Ascending aorta (tissue), 2 donors: ENCODE results near the gene KLRG1. TPM values are rescaled to one million over a fixed set of nuclear protein-coding genes. Genes with fewer than 3 reads are reported as not detected.

Experiments
- DNase-seq, 2 donors: peaks; one replicate each; pipeline ENCODE4 v3.0.0-alpha.2; 2019; ENCODE audit warnings: low spot score in 2 of 2
- H3K27ac ChIP-seq, 2 donors: fragments of 200-600 bp; sonication (generic); one replicate each; pipeline ENCODE4 v1.5.1; 2016 to 2017; ENCODE audit warnings: mild to moderate bottlenecking in 1 of 2
- H3K27me3 ChIP-seq: fragments of 200-600 bp; sonication (generic); one replicate; pipeline ENCODE4 v1.5.1; 2017
- H3K36me3 ChIP-seq, 2 donors: fragments of 200-600 bp; sonication (generic); one replicate each; pipeline ENCODE4 v1.5.1; 2016
- H3K4me1 ChIP-seq, 2 donors: fragments of 200-600 bp; sonication (generic); one replicate each; pipeline ENCODE4 v1.5.1; 2016 to 2017; ENCODE audit warnings: mild to moderate bottlenecking in 1 of 2
- H3K4me3 ChIP-seq, 2 donors: fragments of 200-600 bp; sonication (generic); one replicate each; pipeline ENCODE4 v1.5.1; 2016 to 2017; ENCODE audit warnings: mild to moderate bottlenecking in 1 of 2
- H3K9me3 ChIP-seq, 2 donors: fragments of 200-600 bp; sonication (generic); one replicate each; pipeline ENCODE4 v1.5.1; 2016
- intact Hi-C: fragments of 100-400 bp; cut with DNase I; formaldehyde crosslinking; loops from one replicate; pipeline ENCODE4 v1.15.1; 2023
- total RNA-seq: library from RNA; depleted of rRNA; stranded (reverse); fragments of >200 nt; gene quantifications from one replicate; pipeline ENCODE4 v1.1.0, GENCODE V29; 2016
- TF ChIP-seq, protein P1 (sequence below), 3 experiments: fragments of 200-600 bp in 2 of 3; fragments of 450-650 bp in 1 of 3; sonication (generic) in 2 of 3; IDR thresholded peaks; one replicate each; pipeline ENCODE4 v1.5.1; 2016 to 2019; ENCODE audit warnings: antibody characterized with exemption in 3 of 3, mild to moderate bottlenecking in 1 of 3, moderate library complexity in 1 of 3

KLRG1 gene
- total RNA-seq, 1 donor from 2014 or later: 0.53 TPM

DNA sequence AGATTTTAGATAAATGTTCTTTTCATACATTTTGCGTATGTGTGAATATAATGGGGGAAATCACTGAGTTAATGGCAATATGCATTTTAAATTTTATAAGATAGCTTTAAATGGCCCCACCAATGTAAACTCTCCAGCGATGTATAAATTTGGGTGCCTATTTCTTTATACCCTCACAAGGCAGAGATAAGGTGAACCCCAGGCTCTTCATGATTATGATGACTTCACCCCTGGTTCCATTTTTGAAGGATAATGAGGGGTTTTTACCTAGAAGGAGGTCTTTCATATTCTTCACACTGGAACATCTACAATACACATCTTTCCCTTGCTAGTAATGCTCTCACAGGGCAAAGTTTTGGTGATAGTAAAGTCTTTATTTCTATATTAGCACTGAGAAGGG lies 35.2 kb downstream of the KLRG1 start:
- Histone ChIP-seq H3K4me1 (no peaks in the 10 kb centered on the region), H3K9me3 (no peaks in the 10 kb centered on the region), H3K36me3 (no peaks in the 10 kb centered on the region)

DNA sequence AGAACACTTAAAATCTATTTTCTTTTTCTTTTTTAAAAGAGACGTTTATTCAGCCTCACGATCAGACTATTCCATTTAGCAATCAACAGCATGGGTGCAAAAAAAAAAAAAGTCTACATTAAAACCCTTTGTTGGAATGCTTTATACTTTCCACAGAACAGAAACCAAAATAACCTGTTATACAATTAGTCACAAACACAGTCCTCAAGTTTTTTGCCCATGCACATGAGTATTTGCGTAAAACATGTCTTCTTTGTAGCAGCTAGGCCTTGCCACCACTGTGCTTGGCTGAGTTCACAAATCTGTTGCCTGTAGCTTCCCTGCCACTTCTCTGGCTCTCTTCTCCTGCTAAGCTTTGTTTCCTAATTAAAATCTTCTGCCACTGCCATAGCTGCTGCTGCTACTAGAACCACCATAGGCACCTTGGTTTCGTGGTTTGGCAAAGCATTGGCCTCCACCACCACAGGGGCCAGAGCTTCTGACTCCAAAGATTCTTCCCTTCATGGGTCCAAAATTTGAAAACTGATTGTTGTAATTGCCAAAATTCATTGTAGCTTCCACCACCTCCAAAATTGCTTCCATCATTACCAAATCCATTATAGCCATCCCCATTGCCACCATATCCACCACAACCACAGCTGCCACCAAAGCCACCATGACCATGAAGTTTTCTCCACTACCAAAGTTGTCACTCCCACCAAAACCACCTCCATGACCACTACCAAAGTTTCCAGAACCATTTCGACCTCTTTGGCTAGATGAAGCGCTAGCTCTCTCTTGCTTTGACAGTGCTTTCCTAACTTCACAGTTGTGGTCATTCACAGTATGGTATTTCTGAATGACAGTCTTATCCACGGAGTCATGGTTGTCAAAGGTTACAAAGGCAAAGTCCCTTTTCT lies 38.1 kb downstream of the KLRG1 start:
- no peaks in the 10 kb centered on the region for H3K4me1 ChIP-seq
- no peak overlapping the region for H3K27ac ChIP-seq
- no peak for DNase-seq
- intact Hi-C loops: no loop called here
- H3K9me3 ChIP-seq: no peaks in the 10 kb centered on the region
- H3K36me3 ChIP-seq: no peaks in the 10 kb centered on the region
- H3K4me3 ChIP-seq: no peak overlapping the region
- no peaks in the 10 kb centered on the region for H3K27me3 ChIP-seq
- TF ChIP-seq, protein P1, sequence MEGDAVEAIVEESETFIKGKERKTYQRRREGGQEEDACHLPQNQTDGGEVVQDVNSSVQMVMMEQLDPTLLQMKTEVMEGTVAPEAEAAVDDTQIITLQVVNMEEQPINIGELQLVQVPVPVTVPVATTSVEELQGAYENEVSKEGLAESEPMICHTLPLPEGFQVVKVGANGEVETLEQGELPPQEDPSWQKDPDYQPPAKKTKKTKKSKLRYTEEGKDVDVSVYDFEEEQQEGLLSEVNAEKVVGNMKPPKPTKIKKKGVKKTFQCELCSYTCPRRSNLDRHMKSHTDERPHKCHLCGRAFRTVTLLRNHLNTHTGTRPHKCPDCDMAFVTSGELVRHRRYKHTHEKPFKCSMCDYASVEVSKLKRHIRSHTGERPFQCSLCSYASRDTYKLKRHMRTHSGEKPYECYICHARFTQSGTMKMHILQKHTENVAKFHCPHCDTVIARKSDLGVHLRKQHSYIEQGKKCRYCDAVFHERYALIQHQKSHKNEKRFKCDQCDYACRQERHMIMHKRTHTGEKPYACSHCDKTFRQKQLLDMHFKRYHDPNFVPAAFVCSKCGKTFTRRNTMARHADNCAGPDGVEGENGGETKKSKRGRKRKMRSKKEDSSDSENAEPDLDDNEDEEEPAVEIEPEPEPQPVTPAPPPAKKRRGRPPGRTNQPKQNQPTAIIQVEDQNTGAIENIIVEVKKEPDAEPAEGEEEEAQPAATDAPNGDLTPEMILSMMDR (IDR thresholded peaks at IDR 0.05): no peak

More for the DNA sequence above, 35.2 kb downstream of the KLRG1 start:
- TF ChIP-seq, protein P1 (IDR thresholded peaks at IDR 0.05): no peak
- no peak for DNase-seq
- Histone ChIP-seq H3K27ac (no peak overlapping the region), H3K4me3 (no peak overlapping the region), H3K27me3 (no peaks in the 10 kb centered on the region)
- intact Hi-C loops: no loop called here

DNA sequence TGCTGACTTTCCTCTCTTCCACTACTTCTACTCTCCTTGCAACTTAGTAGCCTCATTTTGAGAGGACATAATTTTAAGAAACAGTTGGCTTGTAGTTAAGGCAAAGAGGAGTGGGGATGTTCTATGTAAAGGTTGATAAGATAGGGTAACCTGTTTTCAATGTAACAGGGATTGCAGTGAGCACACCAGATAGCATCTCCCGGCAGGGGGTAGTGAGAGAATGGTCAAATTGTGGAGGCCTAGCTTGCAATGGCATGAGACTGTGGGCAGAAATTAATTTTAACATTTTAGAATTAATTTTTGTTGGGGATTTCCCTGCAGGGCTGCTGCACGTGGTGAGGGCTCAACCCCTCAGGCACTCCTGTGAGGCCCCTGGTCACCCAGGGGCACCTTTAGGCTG lies 41.4 kb downstream of the KLRG1 start:
- H3K4me1 ChIP-seq: no peaks in the 10 kb centered on the region
- H3K27me3 ChIP-seq: no peaks in the 10 kb centered on the region
- intact Hi-C loops: no loop called here
- no peak overlapping the region for H3K4me3 ChIP-seq
- TF ChIP-seq, protein P1 (IDR thresholded peaks at IDR 0.05): no peak
- no peak overlapping the region for H3K27ac ChIP-seq
- no peak for DNase-seq
- H3K9me3 ChIP-seq: no peaks in the 10 kb centered on the region
- H3K36me3 ChIP-seq: no peaks in the 10 kb centered on the region

DNA sequence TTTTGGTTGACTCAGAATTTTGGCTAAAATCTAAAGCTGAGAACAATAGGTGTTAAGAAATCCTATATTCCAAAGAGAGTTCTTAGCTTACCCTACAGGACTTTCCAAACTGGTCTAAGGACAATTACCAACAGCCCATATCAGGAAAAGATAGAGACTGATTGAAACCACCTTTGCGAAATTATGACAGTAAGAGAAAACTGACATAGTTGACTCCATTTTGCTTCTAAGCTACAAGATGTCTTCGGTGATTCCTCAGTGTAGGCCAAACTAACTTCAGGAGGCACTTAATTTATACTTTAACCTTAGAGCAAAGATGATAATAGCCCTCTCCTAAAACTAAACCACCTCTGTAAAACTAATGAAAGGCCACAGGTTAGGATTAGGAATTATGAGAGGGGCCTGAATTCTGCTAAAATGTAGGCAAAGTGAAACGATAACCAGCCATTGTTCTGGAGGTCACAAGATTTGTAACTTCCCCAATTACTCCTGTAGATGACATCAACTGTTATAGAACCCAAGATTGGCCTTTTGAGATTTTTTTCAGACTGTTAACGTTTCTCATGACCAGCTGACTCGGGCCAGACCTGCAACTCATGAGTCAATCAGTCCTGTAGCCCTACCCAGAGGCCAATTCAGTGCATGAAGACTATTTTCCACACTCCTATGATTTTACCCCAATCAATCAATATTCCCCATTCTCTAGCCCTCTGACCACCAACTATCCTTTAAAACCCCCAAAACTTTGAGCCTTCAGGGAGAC lies 43.0 kb downstream of the KLRG1 start:
- DNase-seq: no peak
- TF ChIP-seq, protein P1 (IDR thresholded peaks at IDR 0.05): no peak
- Histone ChIP-seq H3K36me3 (no peaks in the 10 kb centered on the region), H3K4me1 (no peaks in the 10 kb centered on the region), H3K27me3 (no peaks in the 10 kb centered on the region), H3K27ac (no peak overlapping the region), H3K9me3 (no peaks in the 10 kb centered on the region), H3K4me3 (no peak overlapping the region)
- intact Hi-C loops: no loop called here

DNA sequence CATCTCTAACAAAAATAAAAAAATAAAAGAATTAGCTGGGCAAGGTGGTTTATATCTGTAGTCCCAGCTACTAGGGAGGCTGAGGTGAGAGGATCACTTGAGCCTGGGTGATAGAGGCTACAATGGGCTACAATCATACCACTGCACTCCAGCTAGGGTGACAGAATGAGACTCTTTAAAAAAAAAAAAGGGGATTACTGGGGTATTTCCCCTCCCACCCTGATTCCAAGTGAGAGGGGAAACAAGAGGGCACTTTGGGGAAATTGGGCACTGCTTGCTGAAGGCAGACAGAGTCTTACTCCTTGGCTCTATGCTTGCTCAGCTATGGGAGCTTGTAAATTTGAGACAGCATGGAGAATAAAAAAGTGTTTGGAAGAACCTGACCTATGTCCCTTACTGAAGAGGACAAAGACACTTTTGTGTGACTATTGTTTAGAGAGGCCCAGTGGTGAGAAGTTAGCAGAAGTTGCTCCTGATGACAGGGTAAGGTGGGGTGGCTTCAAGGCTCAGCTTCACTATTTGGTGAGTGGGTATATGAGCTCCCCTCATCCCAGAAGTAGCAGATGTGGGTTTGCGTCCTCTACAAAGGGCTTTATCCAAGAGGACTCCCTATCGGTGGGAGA lies 44.0 kb downstream of the KLRG1 start:
- TF ChIP-seq, protein P1 (IDR thresholded peaks at IDR 0.05): no peak
- intact Hi-C loops: no loop called here
- no peaks in the 10 kb centered on the region for H3K9me3 ChIP-seq
- no peak overlapping the region for H3K4me3 ChIP-seq
- H3K27me3 ChIP-seq: no peaks in the 10 kb centered on the region
- no peak for DNase-seq
- no peaks in the 10 kb centered on the region for H3K36me3 ChIP-seq
- no peaks in the 10 kb centered on the region for H3K4me1 ChIP-seq
- no peak overlapping the region for H3K27ac ChIP-seq
